Stimulated activated naive CD8-positive, alpha-beta T cell treated with anti-CD3 and anti-CD28 coated beads, Interleukin-15, Interleukin-2, amounts not matched to agents 100 U/mL and 50 U/mL, for 24 hours (primary cell): ENCODE data around the gene CDH23.
"Not testable (repeated sequence)": the region's sequence is repeated elsewhere in the genome, so short reads cannot be mapped to it uniquely, and the experiment has no call there.

ENCODE experiments used
- ATAC-seq: fragments of 150-1000 bp; cut with Tn5 transposase; one replicate; pipeline ENCODE4 v1.10.0; 2021
- DNase-seq: peaks from one replicate; pipeline ENCODE4 v3.0.0; 2021

The CDH23 gene

DNA sequence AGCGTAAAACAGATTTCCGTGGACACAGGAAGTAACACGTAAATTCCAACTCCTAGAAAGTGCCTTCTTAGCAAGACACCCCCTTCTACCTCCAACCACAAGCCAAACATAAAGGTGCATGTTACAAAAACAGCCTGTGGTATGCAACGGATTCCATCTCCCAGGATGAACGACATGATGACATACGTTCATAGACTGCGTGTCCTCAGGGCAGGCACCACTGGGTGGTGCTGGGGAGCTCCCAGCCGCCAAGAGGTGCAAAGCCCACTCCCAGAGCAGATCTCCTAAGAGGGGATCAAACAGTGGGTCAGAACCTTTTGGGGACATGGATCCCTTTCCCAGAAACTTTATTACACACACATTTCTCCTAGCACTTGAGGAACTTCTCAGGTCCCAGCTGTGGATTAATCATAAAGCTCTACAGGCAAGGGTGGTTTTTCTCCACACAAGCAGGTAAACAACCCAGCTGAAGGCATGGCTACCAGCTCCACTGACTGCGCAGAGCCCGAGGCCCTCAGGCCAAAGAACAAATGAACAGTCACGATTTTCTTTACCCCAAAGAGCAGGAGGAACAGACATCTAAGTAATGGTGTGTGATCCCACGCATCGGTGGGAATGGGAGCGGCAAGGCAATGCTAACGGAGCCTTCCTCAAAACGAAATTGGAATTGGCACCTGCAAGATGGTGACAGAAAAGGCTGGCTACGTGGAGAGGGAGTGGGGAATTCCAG, 440.5 kb downstream of the CDH23 start:
- ATAC-seq (no peak), DNase-seq (no peak)

DNA sequence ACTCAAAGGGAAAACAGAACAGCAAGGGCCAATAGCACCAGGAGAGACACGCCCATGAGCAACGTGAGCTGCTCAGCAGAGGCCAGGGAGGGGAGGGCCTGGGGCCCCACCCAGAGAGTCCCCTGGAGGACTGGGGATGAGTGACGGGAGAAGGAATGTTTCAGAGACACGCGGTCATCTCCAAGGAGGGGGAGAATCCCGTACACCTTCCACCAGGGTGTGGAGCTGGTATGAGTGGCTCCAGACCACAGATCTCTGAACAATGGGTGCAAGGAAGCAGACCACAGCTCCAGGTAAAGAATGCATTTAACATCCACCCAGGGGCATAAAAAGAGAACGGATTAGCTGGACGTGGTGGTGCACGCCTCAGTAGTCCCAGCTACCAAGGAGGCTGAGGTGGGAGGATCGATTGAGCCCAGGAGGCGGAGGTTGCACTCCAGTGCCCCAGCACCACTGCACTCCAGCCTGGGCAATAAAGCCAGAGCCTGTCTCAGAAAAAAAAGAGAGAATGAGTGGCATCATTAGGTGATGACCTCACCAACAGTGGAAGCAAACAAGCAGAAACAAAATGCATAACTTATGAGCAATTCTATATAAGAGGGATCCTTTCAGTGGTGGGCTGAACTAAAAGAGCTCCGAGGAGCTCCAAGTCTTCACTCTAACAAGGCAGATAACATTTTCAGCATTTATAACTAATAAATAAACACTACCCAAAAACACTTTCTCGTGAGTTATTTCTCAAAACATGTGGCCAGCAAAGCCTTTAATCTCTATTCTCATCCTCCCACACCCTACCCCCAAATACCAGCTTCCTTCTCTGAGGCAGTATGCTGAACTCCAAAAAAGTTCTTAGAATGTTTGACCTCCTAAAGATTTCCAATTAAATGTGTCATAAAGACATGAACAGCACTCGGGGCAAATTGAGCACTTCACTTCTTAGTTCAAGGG, 441.8 kb downstream of the CDH23 start:
- DNase-seq (no peak), ATAC-seq (no peak)

DNA sequence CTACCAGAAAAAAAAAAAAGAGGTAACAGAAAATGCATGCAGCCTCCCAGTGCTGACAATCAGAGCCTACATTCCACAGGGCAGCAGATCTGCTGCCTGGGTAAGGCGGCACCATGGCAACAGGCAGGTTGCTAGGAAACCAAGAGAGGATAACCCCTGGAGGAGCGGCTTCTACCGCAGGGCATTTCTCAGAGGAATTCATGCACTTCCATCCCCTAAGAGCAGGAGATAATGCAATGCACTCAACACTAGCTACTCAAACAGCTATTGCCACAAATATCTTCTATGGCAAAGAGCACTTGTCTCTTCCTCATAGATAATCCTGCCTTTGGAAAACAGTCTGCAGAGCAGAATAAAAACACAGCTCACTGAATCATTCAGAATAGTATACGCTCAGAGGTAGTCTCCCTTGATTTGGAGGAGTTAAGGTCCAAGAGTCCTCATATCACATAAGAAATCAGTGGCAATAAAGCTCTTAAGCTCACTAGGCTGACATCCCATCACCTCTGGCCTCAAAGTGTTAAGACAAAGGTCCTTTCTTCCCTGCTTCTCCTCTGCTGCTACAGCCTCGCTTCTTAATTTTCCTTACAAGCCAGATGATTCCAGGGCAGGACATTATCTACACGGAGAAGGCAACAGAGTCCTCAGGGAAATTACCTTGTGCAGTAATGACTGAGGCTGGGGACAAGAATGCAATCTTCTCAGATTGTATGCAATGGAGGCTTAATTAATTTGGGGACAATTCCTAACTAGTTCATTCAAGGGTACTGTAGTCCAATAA, 443.6 kb downstream of the CDH23 start:
- ATAC-seq (no peak), DNase-seq (no peak)

- DNase-seq (no peak), ATAC-seq (no peak)
Measured at GRCh38 chr10:71840958-71841335, 444.2 kb downstream of the CDH23 start.

DNA sequence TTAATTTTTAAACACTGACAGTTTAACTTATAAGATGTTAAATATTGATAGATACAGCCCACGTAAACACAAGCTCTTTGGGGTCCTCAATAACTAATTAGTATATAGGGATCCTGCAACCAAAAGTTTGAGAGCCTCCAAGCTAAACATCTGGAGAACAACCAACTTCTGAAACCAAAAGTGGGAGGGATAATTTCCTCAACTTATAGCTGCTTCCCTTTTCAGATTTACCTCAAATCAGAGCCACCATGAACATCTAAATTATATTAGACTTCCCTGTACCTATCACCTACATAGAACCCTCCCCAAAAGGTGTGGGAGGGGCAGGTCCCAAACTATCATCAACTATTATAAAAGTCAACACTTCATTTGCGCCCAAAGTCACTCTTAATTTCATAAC, 445.7 kb downstream of the CDH23 start:
- DNase-seq, result no peak
- no peak for ATAC-seq

GRCh38 chr10:71842856-71843686, 446.4 kb downstream of the CDH23 start:
- no peak for DNase-seq
- ATAC-seq, result no peak

DNA sequence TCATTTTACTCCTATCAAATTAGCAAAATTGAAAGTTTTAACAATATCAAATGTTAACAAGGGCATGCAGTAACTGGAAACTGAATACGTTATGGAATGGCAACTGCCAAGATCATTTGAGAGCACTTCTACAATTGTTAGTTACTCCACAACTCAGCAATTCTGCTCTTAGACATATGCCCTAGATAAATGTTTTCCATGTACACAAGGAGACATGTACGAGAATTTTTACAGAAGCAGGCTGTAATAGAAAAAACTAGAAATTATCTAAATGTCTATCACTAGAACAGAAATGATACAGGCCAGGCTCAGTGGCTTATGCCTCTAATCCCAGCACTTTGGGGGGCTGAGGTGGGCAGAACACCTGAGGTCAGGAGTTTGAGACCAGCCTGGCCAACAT, 447.4 kb downstream of the CDH23 start:
- no peak for DNase-seq
- ATAC-seq, result no peak

GRCh38 chr10:71844695-71845094, 448.0 kb downstream of the CDH23 start:
- DNase-seq, result no peak
- ATAC-seq, result no peak

- no peak for ATAC-seq
Measured at GRCh38 chr10:71845410-71846405, 449.0 kb downstream of the CDH23 start.

GRCh38 chr10:71846816-71847215, 450.1 kb downstream of the CDH23 start:
- DNase-seq (no peak), ATAC-seq (no peak)

More at GRCh38 chr10:71845410-71846405, 449.0 kb downstream of the CDH23 start:
- no peak for DNase-seq

GRCh38 chr10:71847418-71847817, 450.7 kb downstream of the CDH23 start:
- ATAC-seq (no peak), DNase-seq (no peak)

GRCh38 chr10:71848325-71849275, 451.9 kb downstream of the CDH23 start:
- ATAC-seq (no peak), DNase-seq (no peak)

- ATAC-seq, result no peak
Measured at GRCh38 chr10:71849461-71849908, 452.8 kb downstream of the CDH23 start.

GRCh38 chr10:71850021-71850742, 453.5 kb downstream of the CDH23 start:
- DNase-seq, result no peak
- ATAC-seq, result no peak

More at GRCh38 chr10:71849461-71849908, 452.8 kb downstream of the CDH23 start:
- no peak for DNase-seq

GRCh38 chr10:71850743-71851464, 454.2 kb downstream of the CDH23 start, which contains the start of gene PSAP:
PSAP (minus strand) TSS chr10:71851251; CDS start chr10:71851221, 30 bp downstream.
- peak; percentile 98 for ATAC-seq

DNA sequence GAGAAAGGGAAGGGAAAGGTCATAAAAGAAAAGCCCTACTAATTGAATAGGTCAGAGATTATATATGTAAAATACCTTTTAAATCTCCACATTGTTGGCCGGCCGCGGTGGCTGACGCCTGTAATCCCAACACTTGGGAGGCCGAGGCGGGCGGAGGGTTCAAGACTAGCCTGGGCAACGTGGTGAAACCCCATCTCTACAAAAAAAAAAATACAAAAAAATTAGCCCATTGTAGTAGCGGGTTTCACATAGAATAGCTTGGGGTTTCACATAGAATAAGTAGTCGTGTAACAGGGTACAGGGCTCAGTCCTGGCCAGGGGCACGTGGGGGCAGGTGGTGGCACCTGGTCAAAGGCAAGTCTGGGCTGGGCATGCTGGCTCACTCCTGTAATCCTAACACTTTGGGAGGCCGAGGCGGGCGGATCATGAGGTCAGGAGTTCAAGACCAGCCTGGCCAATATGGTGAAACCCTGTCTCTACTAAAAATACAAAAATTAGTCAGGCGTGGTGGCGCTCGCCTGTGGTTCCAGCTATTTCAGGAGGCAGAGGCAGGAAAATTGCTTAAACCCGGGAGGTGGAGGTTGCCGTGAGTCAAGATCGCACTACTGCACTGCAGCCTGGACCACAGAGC, 454.9 kb downstream of the CDH23 start:
- ATAC-seq, DNase-seq: not testable (repeated sequence)

More at GRCh38 chr10:71850743-71851464, 454.2 kb downstream of the CDH23 start, which contains the start of gene PSAP:
- DNase-seq, result peak; percentile 100
